Ishikawa (cell line): ENCODE measurements around the gene SIGLEC9.

Experiments used
- CEBPB ChIP-seq: IDR thresholded peaks from 2 replicates; pipeline ENCODE4 v1.6.1; 2012
- EGR1 ChIP-seq: IDR thresholded peaks from 2 replicates; pipeline ENCODE4 v1.6.1; 2012
- EP300 ChIP-seq: IDR thresholded peaks from 2 replicates; pipeline ENCODE4 v1.6.1; 2012; ENCODE audit warnings: borderline replicate concordance
- MAX ChIP-seq: IDR thresholded peaks from 2 replicates; pipeline ENCODE4 v1.6.1; 2012
- NFIC ChIP-seq: IDR thresholded peaks from 2 replicates; pipeline ENCODE4 v1.6.1; 2012
- RAD21 ChIP-seq: IDR thresholded peaks from 2 replicates; pipeline ENCODE4 v1.6.1; 2012; ENCODE audit warnings: low read depth
- TAF1 ChIP-seq: IDR thresholded peaks from 2 replicates; pipeline ENCODE4 v1.6.1; 2012; ENCODE audit warnings: low read depth, mild to moderate bottlenecking
- TCF12 ChIP-seq: IDR thresholded peaks from 2 replicates; pipeline ENCODE4 v1.6.1; 2012; ENCODE audit warnings: low read depth
- TEAD4 ChIP-seq: IDR thresholded peaks from 2 replicates; pipeline ENCODE4 v1.6.1; 2012
- YY1 ChIP-seq: IDR thresholded peaks from 2 replicates; pipeline ENCODE4 v1.6.1; 2012; ENCODE audit warnings: low read depth

DNA sequence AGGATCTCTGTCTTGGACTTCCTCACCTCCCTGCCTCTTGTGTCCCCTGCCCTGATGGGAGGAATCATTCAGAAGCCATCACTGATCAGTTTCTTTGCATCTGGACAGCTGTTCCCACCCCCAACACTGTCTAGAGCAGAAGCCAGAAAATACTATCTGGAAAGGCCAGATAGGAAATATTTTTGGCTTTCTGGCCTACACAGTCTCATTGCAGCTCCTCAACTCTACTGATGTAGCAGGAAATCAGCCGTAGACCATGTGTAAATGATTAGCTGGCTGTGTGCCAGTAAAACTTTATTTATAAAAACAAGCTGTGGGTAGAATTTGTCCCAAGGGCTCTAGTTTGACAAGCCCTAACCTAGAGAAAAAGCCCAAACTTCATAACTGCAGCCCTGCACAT lies 23.0 kb downstream of the SIGLEC9 start:
- TF ChIP-seq RAD21 (no peak), EP300 (no peak), TEAD4 (no peak), EGR1 (no peak), TAF1 (no peak), TCF12 (no peak), NFIC (no peak), MAX (no peak), CEBPB (no peak), YY1 (no peak)
